AG09309 (cell line): Measurements from ENCODE around the gene ATG7.

Experiments used
- DNase-seq: peaks from one replicate; pipeline ENCODE4 v3.0.0-alpha.2; 2010; ENCODE audit warnings: low read depth
- H3K4me3 ChIP-seq: 2 replicates; pipeline ENCODE4 v1.5.1; 2011; ENCODE audit warnings: mild to moderate bottlenecking, low read depth, low read length, moderate library complexity; ENCODE audit not compliant: control insufficient read depth
- CTCF ChIP-seq: IDR thresholded peaks from 2 replicates; pipeline ENCODE4 v1.5.1; 2011; ENCODE audit warnings: mild to moderate bottlenecking, low read depth, low read length, inconsistent platforms; ENCODE audit not compliant: insufficient read depth, control insufficient read depth; ENCODE audit errors: missing control alignments

ATG7 gene

GRCh38 chr3:11465744-11466616, 193.8 kb downstream of the ATG7 start:
- H3K4me3 ChIP-seq: no peak overlapping the region
- TF ChIP-seq CTCF: no peak
- peak; percentile 83 for DNase-seq

- no peak overlapping the region for H3K4me3 ChIP-seq
- DNase-seq: no peak
- no peak for TF ChIP-seq CTCF
These were observed 195.7 kb downstream of the ATG7 start for GRCh38 chr3:11467875-11468274.

- TF ChIP-seq CTCF: no peak
- H3K4me3 ChIP-seq: no peak overlapping the region
- DNase-seq: no peak
These were observed 198.0 kb downstream of the ATG7 start for GRCh38 chr3:11470031-11470853.

GRCh38 chr3:11475324-11475723, 203.1 kb downstream of the ATG7 start:
- H3K4me3 ChIP-seq: no peak overlapping the region
- DNase-seq: no peak
- no peak for TF ChIP-seq CTCF

- no peak for DNase-seq
- H3K4me3 ChIP-seq: no peak overlapping the region
- TF ChIP-seq CTCF: no peak
These were observed 204.5 kb downstream of the ATG7 start for GRCh38 chr3:11476735-11477144.

GRCh38 chr3:11477407-11477911, 205.3 kb downstream of the ATG7 start:
- peak; percentile 68 for DNase-seq

More at GRCh38 chr3:11477407-11477911, 205.3 kb downstream of the ATG7 start:
- TF ChIP-seq CTCF: no peak
- H3K4me3 ChIP-seq: no peak overlapping the region
